ENCODE results near the gene OPHN1.
A peak's percentile ranks its signal among the peaks of the same experiment; 100 is the strongest.

OPHN1 gene

GRCh38 chrX:68018248-68019203 is 414.8 kb downstream of the OPHN1 start:
- H3K27ac ChIP-seq: no peak overlapping the region; the same call in 1 of the 2 replicates
- no peak for TF ChIP-seq ZFX (IDR thresholded peaks at IDR 0.05)
- TF ChIP-seq CTCF (conservative IDR thresholded peaks at IDR 0.05): peak; percentile 77

- no peak overlapping the region for H3K27ac ChIP-seq
- TF ChIP-seq ZFX (IDR thresholded peaks at IDR 0.05) (no peak), CTCF (conservative IDR thresholded peaks at IDR 0.05) (no peak)
Observed at GRCh38 chrX:67998540-67998939, 434.8 kb downstream of the OPHN1 start.

Data from C4-2B (cell line).